ENCODE measurements around the gene REEP2.

The REEP2 gene

DNA sequence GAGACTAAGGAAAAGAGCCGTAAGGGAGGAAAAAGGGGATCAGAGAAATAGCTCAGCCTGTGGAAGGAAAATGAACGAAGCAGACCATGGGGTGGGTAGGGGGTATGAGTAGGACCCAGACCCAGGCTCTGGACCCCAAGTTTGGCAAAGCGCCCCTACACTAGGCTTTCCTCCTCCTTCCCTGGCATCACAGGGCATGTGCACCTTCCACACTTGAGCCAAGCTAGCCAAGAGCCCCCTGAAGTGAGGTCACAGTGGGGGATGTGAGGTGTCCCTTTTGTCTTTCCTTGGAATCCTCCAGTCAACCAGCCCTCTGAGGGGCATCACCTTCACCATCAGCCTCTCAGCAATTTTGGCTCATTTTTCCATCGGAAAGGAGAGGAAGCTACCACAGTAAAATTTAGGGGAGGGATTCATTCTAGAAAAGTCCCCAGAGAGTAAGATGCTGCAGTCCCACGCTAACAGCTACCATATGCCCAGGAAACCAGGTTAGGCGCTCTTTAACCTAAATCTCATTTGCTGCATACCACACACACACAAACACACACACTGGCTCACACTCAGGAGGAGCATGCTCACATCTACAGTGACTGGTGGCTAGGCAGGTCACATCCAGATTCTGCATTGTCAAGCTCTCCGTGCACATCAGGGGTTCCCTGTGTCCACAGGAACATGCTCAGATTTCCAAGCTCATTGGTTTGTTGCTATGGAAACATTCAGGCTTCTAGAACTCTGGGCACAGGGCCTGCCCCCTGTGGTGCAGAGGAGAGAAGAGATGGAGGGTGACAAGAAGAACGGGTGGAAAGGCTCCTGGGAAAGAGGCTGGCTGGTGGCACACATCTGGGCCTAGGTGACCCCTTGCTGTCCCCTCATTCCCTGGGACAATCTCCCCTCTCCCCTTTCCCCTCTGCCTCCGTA, 9.9 kb downstream of the REEP2 start:
- DNase-seq, result no peak

GRCh38 chr5:138449501-138450239, 10.8 kb downstream of the REEP2 start:
- no peak for DNase-seq

DNA sequence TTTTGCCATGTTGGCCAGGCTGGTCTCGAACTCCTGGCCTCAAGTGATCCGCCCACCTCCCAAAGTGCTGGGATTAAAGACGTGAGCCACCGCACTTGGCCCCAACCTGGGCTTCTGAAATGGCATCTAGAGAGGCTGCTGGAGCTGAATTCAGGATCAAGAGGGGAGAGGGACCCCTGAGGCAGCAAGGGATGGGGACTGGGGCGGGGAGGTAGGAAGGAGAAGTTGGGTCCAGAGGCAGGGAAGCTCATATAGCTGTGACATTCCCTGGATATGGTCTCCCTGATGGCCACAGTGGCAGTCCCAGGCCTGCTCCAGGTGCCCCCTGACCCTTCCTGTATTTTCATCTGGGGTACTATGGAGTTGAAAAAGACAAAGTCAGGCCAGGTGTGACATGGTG, 12.1 kb downstream of the REEP2 start:
- no peak for DNase-seq

- no peak for DNase-seq
These were observed 13.9 kb downstream of the REEP2 start for GRCh38 chr5:138452720-138453119.

DNA sequence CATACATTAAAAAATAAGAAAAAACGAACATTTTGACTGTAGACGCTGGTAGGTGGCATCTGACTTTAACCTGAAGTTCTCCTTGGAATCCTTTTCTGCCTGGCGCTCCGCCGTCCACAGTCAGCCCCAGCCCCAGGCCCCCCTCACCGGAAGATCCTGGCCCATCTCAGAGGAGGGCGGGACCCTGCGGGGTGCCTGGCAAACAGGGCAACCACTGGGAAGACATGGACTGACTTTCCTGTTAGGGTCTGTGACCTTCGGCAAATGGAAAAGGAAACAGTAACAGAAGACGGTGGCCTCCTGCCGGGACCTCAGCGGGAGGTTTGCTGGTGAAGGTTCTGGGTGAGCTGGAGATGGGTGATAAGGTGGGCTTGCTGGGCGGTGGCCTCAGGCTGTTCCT, 14.7 kb downstream of the REEP2 start:
- no peak for DNase-seq

DNA sequence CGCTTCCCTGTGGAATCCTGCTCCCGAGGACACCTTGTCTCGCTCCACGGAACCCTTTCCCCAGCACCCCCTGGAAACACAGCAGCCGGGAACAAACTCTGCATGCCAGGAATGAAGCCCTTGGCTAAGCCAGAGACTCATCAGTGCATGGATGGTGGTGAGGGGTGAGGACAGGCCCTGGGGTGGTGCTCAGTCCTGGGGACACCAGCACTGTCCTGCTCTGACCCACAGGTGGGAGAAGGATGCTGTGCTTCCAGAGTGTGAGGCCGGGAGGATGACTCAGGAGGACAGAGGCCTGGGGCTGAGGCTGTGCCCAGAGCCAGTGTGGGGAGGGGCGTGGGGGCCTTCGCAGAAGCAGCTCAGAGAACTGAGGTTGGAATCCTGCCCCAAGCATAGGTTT, 15.3 kb downstream of the REEP2 start:
- no peak for DNase-seq

DNA sequence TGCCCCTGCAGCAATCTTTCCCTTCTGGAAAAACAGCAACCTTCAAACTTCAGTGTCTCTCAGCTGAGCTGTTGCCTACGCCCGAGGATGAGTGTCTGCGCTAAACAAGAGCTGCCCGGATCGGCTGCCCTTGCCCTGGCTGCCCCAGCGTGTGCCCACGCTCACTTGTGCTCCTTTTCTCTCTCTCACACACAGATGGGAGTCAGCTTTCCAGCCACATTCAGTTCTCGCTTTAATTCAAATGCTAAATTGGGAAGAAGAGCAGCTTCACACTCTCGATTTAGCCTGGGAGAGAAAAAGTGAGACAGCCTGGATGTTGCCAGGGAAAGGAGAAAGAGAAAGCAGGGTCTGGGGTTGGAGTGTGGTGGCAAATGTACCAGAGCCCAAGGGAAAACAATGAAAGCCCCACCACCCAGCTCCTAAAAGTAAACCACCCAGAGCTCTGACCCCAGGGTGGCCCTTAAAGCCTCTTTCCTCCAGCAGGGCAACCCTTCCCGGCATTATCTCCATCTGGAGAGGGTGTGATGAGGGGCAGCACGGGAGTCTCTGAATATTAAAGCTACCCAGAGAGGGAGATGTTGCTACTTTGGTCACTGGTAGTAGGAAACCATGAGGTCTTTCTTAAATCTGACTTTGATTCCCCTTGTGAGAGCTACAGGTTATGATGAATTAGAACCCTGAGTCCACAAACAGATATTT, 16.5 kb downstream of the REEP2 start:
- DNase-seq, result no peak

DNA sequence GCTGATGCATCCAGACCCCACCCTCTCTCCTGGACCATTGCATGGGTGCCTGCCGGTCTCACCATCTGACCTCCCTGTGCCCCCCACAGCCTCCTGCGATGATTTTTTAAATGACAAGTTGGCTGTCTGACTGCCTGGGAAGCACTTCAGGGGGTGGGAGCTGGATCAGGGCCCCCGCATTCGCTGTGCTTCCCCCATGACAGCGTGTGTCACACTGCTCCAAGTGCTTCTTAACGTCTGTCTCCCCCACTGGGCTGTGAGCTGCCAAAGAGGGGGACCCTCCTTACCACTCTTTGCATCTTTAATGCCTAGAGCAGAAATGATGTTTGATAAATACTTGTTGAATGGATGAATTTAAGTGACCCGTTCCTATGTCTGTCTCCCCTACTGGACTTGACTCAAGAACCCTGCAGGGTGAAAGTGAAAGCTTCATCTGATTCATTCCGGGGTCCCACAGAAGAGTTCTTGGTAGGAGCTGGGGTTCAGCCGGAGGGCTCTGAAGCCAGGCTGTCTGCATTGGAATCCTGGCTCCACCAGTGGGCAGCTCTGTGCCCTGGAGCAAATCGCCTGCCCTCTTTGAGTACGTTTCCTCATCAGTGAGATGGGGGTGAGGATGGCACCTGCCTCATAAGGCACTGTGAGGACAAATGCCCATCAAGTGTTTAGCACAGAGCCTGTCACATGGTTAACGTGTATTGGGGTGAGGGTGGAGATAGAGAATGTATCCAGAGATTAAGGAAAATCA, 18.8 kb downstream of the REEP2 start:
- DNase-seq, result no peak

DNA sequence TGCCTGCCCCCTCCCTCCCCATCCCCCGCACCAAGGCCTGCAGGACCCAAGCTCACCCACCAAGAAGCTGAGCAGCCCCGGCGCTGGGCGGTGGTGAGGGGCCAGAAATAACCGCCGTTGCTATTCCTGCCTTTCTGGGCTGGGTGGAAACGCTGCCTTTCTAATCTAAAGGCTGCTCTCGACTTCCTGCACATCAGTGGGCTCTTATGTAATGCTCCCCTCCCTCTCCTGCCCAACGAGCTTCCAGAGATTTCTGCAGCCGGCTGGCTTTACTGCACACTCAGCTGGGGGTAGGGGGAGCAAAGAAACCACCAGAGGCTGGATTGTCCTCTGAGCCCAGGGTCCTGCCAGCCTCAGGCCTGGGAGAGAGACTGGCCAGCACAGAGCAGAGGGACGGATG, 19.5 kb downstream of the REEP2 start:
- no peak for DNase-seq

GRCh38 chr5:138458856-138459255, 20.0 kb downstream of the REEP2 start:
- DNase-seq, result no peak

- DNase-seq, result no peak
These were observed 20.6 kb downstream of the REEP2 start for GRCh38 chr5:138459311-138459933.

DNA sequence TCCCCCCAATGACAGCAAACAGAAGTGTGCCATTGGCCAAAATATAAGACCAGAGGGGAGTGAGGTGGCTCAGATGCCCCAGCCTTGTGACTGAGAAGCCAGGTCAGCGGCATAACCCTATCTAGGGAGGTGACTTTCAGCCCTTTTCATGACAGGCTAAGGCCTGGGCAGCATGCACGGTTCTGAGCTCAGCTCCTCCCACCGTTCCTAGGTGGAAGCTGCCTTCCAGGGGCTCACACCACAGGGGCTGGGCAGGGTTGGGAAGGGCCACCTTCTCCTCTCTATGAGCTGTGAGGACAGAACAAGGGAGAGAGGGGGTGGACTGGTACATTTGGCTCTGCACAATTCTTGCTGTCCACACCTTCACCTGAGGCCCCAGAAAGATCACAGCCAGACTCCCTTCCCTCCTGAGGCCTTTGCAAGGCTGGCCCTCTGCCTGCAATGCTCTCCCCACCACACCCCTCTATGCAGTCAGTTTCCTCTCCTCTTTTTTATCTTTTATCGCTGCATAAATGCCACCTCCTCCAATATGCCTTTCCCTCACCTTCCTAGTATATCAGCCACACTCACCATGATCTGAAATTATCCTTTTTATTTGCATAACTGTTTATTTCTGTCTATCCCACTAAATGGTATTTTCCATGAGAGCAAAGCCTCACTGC, 21.3 kb downstream of the REEP2 start:
- DNase-seq, result no peak

GRCh38 chr5:138461343-138462125, 22.7 kb downstream of the REEP2 start:
- DNase-seq, result no peak

DNA sequence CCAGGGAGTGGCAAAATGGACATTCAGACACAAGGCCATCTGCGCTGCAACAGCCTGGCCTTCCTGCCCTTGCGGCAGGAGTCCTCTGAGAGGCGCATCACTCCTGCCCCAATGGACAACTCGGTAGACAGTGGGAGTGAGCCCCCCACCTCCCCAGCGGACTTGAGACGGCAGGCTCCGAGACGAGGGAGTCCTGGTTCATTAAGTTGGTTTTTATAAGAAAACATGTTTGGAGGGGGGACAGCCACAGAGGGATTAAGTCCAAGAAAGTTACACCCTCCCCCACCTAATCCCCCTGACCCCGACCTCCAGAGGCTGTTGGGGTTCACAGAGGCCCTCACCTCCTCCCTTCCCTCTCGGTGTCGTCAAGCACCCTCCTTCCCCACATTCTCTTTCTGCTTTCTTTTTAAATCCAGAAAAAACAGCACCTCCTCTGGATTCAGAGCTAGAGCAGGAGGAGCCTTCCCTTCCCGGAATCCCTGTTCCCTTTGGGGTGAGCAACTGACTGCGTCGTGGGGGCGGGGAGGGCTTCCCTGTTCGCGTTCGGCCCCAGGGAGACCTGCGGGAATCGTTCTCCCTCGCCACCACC, 24.7 kb downstream of the REEP2 start:
- no peak for DNase-seq

GRCh38 chr5:138464008-138464387, 25.1 kb downstream of the REEP2 start:
- DNase-seq, result peak; percentile 70

DNA sequence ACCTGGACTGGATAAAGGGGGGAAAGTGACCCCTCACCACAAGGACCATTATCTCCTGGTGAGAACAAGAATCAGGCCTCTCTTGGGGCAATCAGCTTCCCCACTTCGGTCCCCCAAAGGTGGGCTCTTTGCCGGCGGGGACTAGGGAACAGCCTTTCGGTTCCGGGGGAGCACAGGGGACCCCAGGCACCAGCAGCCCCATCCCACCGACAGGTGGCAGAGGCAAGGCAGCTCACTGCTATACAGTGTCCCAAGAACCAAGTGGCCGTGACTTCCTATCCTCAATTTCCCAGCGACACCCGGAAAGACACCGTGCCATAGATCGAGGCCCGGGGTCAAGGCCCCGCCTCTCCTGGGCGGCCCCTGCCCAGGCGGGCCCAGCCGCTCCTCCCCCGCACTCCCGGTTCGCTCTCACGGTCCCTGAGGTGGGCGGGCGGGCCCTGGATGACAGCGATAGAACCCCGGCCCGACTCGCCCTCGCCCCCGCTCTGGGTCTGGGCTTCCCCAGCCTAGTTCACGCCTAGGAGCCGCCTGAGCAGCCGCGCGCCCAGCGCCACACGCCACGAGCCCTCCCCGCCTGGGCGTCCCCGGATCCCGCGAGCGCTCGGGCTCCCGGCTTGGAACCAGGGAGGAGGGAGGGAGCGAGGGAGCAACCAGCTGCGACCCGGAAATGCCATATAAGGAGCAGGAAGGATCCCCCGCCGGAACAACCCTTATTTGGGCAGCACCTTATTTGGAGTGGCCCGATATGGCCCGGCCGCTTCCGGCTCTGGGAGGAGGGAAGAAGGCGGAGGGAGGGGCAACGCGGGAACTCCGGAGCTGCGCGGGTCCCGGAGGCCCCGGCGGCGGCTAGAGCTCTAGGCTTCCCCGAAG, 25.8 kb downstream of the REEP2 start:
- peak; percentile 89 for DNase-seq

DNA sequence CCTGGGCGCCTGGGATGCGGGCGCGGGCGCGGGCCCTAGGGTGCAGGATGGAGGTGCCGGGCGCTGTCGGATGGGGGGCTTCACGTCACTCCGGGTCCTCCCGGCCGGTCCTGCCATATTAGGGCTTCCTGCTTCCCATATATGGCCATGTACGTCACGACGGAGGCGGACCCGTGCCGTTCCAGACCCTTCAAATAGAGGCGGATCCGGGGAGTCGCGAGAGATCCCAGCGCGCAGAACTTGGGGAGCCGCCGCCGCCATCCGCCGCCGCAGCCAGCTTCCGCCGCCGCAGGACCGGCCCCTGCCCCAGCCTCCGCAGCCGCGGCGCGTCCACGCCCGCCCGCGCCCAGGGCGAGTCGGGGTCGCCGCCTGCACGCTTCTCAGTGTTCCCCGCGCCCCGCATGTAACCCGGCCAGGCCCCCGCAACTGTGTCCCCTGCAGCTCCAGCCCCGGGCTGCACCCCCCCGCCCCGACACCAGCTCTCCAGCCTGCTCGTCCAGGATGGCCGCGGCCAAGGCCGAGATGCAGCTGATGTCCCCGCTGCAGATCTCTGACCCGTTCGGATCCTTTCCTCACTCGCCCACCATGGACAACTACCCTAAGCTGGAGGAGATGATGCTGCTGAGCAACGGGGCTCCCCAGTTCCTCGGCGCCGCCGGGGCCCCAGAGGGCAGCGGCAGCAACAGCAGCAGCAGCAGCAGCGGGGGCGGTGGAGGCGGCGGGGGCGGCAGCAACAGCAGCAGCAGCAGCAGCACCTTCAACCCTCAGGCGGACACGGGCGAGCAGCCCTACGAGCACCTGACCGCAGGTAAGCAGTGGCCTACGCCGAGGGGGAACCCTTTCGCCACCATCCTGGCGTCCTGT, 26.6 kb downstream of the REEP2 start, which contains the start of gene EGR1:
EGR1 (plus strand) TSS at position 219 of the 864 bp plus-strand sequence; CDS start at position 502, 283 bp downstream.
- DNase-seq, result peak; percentile 74

All from NCI-H1436 treated with DMSO at 0.1 percent for 48 hours (cell line).